ENCODE measurements around the gene ADCY3. TPM values are rescaled to one million over a fixed set of nuclear protein-coding genes. Genes with fewer than 3 reads are reported as not detected.

Gene ADCY3
- total RNA-seq, 1 experiment from 2014 or later: 39.5 TPM

DNA sequence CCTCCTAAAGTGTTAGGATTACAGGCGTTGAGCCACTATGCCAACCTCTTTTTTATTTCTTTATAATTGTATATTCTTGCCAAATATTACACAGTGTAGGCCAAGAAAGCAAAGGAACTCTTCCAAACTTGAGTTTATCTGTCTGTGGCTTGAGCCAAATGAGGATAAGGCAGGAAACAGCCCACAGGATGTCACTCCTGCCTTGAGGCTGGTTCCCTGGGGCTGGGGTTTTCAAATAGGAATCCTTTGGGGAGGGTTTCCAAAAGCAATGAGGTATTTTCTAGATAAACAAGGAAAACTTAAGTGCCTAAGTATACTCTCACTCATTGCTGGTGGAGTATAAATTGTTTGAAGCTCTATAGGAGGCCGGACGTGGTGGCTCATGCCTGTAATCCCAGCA is 56.4 kb downstream of the ADCY3 start:
- Histone ChIP-seq H2AFZ (ENCODE audit: low read length) (no peak overlapping the region), H3T11ph (ENCODE audit: low read length) (no peak overlapping the region), H3K23me2 (ENCODE audit: insufficient read length, low read depth, low read length, poor library complexity, severe bottlenecking) (no peaks in the 10 kb centered on the region), H2AK5ac (ENCODE audit: insufficient read length, low read length) (no peak overlapping the region), H3K9ac (ENCODE audit: extremely low read depth, insufficient read length, low read length) (no peak overlapping the region), H3K4me1 (ENCODE audit: insufficient read depth, low read length) (no peaks in the 10 kb centered on the region), H4K5ac (ENCODE audit: insufficient read length, low read depth, low read length) (no peak overlapping the region), H4K8ac (replicated peaks; ENCODE audit: insufficient read length, low read depth, low read length) (no peak overlapping the region), H3K4me2 (ENCODE audit: insufficient read depth, insufficient read length, low read length) (no peak overlapping the region), H3K56ac (ENCODE audit: insufficient read length, low read depth, low read length) (no peak overlapping the region), H4K91ac (ENCODE audit: insufficient read length, low read depth, low read length) (no peak overlapping the region), H2BK120ac (ENCODE audit: low read depth, low read length, poor library complexity, severe bottlenecking) (no peak overlapping the region), H3K27ac (ENCODE audit: insufficient read length, low read depth, low read length) (no peak overlapping the region), H3K23ac (ENCODE audit: insufficient read length, low read depth, low read length) (no peak overlapping the region), H3K9me3 (ENCODE audit: control insufficient read depth, low read depth, low read length) (no peaks in the 10 kb centered on the region), H4K20me1 (ENCODE audit: control insufficient read depth, insufficient read depth, insufficient read length) (no peaks in the 10 kb centered on the region), H2BK12ac (ENCODE audit: insufficient read length, low read depth, low read length) (no peak overlapping the region), H3K18ac (ENCODE audit: insufficient read length, low read depth, low read length) (no peak overlapping the region), H3K27me3 (ENCODE audit: insufficient read depth, low read length) (no peaks in the 10 kb centered on the region), H3K4ac (ENCODE audit: low read depth, low read length) (no peak overlapping the region), H3K79me2 (ENCODE audit: insufficient read depth, low read length) (no peaks in the 10 kb centered on the region), H2BK20ac (ENCODE audit: low read depth, low read length, poor library complexity, severe bottlenecking) (no peak overlapping the region), H2BK15ac (ENCODE audit: low read depth, low read length) (no peak overlapping the region), H3K14ac (ENCODE audit: insufficient read depth, low read length) (no peak overlapping the region), H3K79me1 (ENCODE audit: insufficient read depth, low read depth, low read length, poor library complexity, severe bottlenecking) (no peaks in the 10 kb centered on the region), H2BK5ac (ENCODE audit: insufficient read length, low read length) (no peak overlapping the region)
- no peak for TF ChIP-seq CTCF (conservative IDR thresholded peaks at IDR 0.05)
- H3K27me3 Mint-ChIP-seq (ENCODE audit: low read depth): no peaks in the 10 kb centered on the region
- no peak overlapping the region for H3K27ac Mint-ChIP-seq
- H3K4me1 Mint-ChIP-seq: no peaks in the 10 kb centered on the region
- H3K4me3 Mint-ChIP-seq: no peak overlapping the region
- no peak for DNase-seq
- no peaks in the 10 kb centered on the region for H3K9me3 Mint-ChIP-seq
- no CpG with 5 or more reads among the region's 3 CpGs for WGBS (ENCODE audit: extremely low coverage, insufficient read length, low lambda C conversion rate)
- peaks cover 2 to 8% (median 7%) of the 10 kb centered on the region in 3 experiments; a peak in 5 of 7 replicates for H3K36me3 Mint-ChIP-seq (ENCODE audit: insufficient read depth in 1 of 3, low read depth in 3 of 3)

Measured in H9 (cell line).